Subcutaneous abdominal adipose tissue (tissue), 5 donors: Measurements from ENCODE around the gene TRIM2.

ENCODE experiments used
- H3K27ac ChIP-seq: one replicate; pipeline ENCODE4 v1.7.0; 2013; ENCODE audit warnings: low read depth, mild to moderate bottlenecking, inconsistent platforms, low read length, moderate library complexity
- H3K27me3 ChIP-seq, 5 donors: one replicate each; pipeline ENCODE4 v1.7.0; 2013; ENCODE audit warnings: low read length in 5 of 5, inconsistent platforms in 1 of 5; ENCODE audit not compliant: control insufficient read depth in 5 of 5, insufficient read depth in 4 of 5
- H3K36me3 ChIP-seq, 5 donors: one replicate each; pipeline ENCODE4 v1.7.0; 2013; ENCODE audit warnings: low read length in 5 of 5; ENCODE audit not compliant: control insufficient read depth in 5 of 5, insufficient read depth in 5 of 5
- H3K4me1 ChIP-seq, 5 donors: one replicate each; pipeline ENCODE4 v1.7.0; 2013; ENCODE audit warnings: low read length in 5 of 5, mild to moderate bottlenecking in 3 of 5, moderate library complexity in 1 of 5; ENCODE audit not compliant: control insufficient read depth in 5 of 5, insufficient read depth in 5 of 5
- H3K4me3 ChIP-seq, 5 donors: one replicate each; pipeline ENCODE4 v1.7.0; 2013; ENCODE audit warnings: low read length in 5 of 5, low read depth in 1 of 5
- H3K9ac ChIP-seq, 5 donors: one replicate each; pipeline ENCODE4 v1.7.0; 2013; ENCODE audit warnings: low read length in 5 of 5, mild to moderate bottlenecking in 4 of 5, moderate library complexity in 3 of 5
- H3K9me3 ChIP-seq, 5 donors: one replicate each; pipeline ENCODE4 v1.7.0; 2013; ENCODE audit warnings: low read length in 5 of 5; ENCODE audit not compliant: control insufficient read depth in 5 of 5
- donor health status: healthy.
- donor health status: healthy.
- donor health status: healthy.
- donor health status: healthy.
- donor health status: healthy.

The TRIM2 gene

DNA sequence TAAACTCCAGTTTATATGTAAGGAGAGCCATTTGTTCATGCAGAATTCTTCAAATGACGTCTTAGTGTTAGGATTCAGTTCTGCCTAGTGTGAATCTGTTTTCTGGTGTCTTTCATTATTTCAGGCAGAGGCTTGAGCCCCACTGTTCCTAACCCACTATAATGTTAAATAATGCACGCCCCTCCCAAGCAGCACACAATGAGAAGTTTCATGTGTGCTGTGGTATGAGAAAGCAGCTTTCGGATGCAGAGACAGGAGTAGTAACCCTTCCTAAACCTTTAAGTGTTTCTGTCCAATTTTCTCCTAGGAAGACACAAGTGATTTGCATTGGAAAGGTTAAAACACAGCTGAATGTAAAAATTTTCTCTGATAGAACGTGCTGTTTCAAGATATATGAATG, 54.5 kb downstream of the TRIM2 start:
- no peaks in the 10 kb centered on the region for H3K27me3 ChIP-seq
- peaks cover 0 to 12% (median 9%) of the 10 kb centered on the region in 5 donors for H3K9me3 ChIP-seq
- no peak overlapping the region for H3K9ac ChIP-seq
- peaks cover 0 to 3% (median 0%) of the 10 kb centered on the region in 5 donors for H3K4me1 ChIP-seq
- H3K4me3 ChIP-seq: no peak overlapping the region
- no peak overlapping the region for H3K27ac ChIP-seq
- peaks cover 0 to 3% (median 0%) of the 10 kb centered on the region in 5 donors for H3K36me3 ChIP-seq

DNA sequence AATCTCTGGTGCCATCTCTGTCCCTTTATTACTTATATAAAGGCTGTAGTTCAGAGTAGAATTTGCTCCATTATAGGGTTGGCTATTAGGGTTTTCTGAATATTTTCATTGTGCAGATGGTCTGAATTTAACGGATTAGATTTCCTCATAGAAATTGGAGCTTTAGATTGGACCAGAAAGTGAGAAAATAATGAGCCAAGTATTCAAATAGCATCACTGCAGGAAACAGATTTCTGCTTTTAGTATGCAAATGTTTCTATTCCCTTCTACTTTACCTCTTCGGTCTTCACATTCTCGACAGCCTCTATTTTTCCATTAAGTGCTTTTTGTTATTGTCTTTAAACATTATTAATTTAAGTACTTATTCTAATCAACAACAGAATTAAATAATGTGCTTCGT, 55.4 kb downstream of the TRIM2 start:
- Histone ChIP-seq H3K36me3 (peaks cover 0 to 3% (median 0%) of the 10 kb centered on the region in 5 donors), H3K27ac (no peak overlapping the region), H3K9me3 (peaks cover 0 to 12% (median 9%) of the 10 kb centered on the region in 5 donors), H3K4me3 (no peak overlapping the region), H3K4me1 (peaks cover 0 to 3% (median 0%) of the 10 kb centered on the region in 5 donors), H3K27me3 (no peaks in the 10 kb centered on the region), H3K9ac (no peak overlapping the region)

DNA sequence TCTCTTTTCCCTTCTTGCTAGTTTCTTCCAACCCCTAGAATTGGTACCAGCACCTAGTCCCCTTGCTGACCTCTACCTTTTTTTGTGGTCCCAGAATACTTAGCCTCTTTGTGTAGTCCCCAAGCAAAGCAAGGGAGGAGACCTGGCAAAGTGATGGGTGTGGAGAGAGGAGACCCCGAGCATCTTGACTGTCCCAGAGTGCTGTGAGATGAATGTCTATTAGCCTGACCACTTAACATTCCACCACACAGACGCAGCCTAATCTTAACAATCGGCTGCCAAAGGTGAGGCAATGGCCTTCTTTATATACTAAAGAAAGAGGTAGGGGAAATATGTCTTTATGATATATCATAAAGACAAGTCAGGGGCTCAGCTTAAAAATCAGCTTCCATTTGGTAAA, 55.9 kb downstream of the TRIM2 start:
- no peak overlapping the region for H3K4me3 ChIP-seq
- H3K9ac ChIP-seq: no peak overlapping the region
- no peaks in the 10 kb centered on the region for H3K27me3 ChIP-seq
- H3K4me1 ChIP-seq: peaks cover 0 to 3% (median 0%) of the 10 kb centered on the region in 5 donors
- H3K27ac ChIP-seq: no peak overlapping the region
- peaks cover 0 to 12% (median 9%) of the 10 kb centered on the region in 5 donors for H3K9me3 ChIP-seq
- peaks cover 0 to 3% (median 0%) of the 10 kb centered on the region in 5 donors for H3K36me3 ChIP-seq

- Histone ChIP-seq H3K36me3 (peaks cover 0 to 3% (median 0%) of the 10 kb centered on the region in 5 donors), H3K27ac (no peak overlapping the region), H3K4me1 (peaks cover 0 to 3% (median 0%) of the 10 kb centered on the region in 5 donors), H3K4me3 (no peak overlapping the region), H3K9me3 (peaks cover 0 to 12% (median 9%) of the 10 kb centered on the region in 5 donors), H3K27me3 (no peaks in the 10 kb centered on the region), H3K9ac (no peak overlapping the region)
These were observed 56.5 kb downstream of the TRIM2 start for GRCh38 chr4:153260553-153261300.

DNA sequence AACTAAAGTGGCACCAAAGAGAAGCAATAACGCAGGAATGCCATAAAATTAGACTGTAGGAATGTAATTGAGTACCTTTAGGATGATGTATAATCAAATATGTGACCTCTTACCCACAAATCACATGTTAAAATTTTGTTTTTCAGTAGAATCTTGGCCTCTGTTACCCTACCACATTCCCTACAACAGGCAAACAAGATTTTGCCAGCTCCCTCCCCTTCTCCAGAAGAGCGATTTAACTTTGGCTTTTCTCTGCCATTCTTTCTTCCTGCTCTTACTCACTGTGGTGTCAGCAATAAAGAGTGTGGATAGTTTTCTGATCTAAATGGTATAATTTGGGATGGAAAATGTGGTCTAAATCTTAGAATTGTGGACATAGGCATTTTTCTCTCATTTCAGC, 57.2 kb downstream of the TRIM2 start:
- peaks cover 0 to 3% (median 0%) of the 10 kb centered on the region in 5 donors for H3K4me1 ChIP-seq
- no peaks in the 10 kb centered on the region for H3K27me3 ChIP-seq
- no peak overlapping the region for H3K27ac ChIP-seq
- H3K9me3 ChIP-seq: peaks cover 0 to 12% (median 9%) of the 10 kb centered on the region in 5 donors
- H3K36me3 ChIP-seq: peaks cover 0 to 3% (median 0%) of the 10 kb centered on the region in 5 donors
- H3K9ac ChIP-seq: no peak overlapping the region
- H3K4me3 ChIP-seq: no peak overlapping the region

DNA sequence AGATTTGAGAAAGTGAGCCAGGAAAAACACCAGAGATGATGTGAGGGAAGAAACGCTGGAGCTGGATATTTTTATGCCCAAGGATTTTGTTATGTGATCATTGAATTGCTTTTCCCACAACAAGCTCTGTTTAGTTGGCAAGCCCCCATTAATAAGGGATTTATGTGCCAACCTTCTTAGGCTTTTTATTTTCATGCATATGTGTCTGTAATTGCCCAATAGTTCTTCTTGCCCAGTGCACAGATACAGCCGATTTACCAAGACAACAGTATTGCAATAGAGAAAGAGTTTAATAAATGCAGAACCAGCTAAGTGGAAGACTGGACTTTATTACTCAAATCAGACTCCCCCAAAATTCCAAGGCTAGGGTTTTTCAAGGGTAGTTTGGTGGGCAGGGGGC, 57.7 kb downstream of the TRIM2 start:
- Histone ChIP-seq H3K27me3 (no peaks in the 10 kb centered on the region), H3K36me3 (peaks cover 0 to 3% (median 0%) of the 10 kb centered on the region in 5 donors), H3K4me3 (no peak overlapping the region), H3K9me3 (peaks cover 0 to 12% (median 9%) of the 10 kb centered on the region in 5 donors), H3K4me1 (peaks cover 0 to 3% (median 0%) of the 10 kb centered on the region in 5 donors), H3K9ac (no peak overlapping the region), H3K27ac (no peak overlapping the region)

DNA sequence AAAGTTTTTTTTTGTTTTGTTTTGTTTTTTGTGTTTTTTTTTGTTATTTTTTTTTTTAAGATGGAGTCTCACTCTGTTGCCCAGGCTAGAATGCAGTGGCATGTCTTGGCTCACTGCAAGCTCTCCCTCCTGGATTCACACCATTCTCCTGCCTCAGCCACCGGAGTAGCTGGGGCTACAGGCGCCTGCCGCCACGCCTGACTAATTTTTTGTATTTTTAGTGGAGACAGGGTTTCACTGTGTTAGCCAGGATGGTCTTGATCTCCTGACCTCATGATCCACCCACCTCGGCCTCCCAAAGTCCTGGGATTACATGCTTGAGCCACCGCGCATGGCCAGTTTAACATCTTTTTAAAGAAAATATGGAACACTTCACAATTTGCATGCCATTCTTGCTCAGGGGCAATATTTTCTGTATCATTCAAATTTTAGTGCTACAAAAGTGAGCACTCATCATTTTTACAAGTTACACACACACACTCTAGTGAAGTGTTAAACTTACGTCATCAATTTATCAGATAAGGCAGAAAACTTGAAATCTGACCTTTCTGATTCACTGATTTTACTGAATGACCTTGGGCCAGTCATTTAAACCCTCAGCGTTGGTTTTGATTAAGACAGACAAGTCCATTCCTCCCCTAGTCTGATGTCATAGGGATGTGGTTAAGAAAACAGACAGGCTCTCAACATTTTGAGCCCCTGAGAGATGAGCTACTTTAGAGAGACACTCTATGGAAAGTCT, 61.2 kb downstream of the TRIM2 start:
- H3K4me3 ChIP-seq: no peak overlapping the region
- H3K9me3 ChIP-seq: peaks cover 0 to 12% (median 9%) of the 10 kb centered on the region in 5 donors
- peaks cover 0 to 3% (median 0%) of the 10 kb centered on the region in 5 donors for H3K36me3 ChIP-seq
- no peaks in the 10 kb centered on the region for H3K4me1 ChIP-seq
- H3K9ac ChIP-seq: no peak overlapping the region
- no peaks in the 10 kb centered on the region for H3K27me3 ChIP-seq
- no peak overlapping the region for H3K27ac ChIP-seq

DNA sequence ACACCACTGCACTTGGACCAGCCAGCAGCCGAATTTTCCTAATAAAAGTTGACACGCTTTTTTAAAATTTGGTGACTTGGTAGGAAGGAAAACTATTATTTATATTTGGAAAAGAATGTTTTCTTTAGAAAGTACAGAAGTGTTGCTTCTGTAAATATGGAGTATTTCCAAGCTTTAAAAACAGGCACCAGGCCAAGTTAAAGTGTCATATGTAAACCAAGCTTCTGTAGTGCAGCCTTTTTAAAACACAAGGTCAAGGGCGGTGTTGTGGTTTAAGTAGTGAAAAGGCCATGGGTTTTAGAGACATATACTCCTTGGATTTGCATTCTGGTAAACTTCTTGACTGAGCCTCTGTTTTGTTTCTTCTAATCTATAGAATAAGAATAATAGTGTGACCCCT, 62.7 kb downstream of the TRIM2 start:
- H3K9ac ChIP-seq: no peak overlapping the region
- no peaks in the 10 kb centered on the region for H3K4me1 ChIP-seq

DNA sequence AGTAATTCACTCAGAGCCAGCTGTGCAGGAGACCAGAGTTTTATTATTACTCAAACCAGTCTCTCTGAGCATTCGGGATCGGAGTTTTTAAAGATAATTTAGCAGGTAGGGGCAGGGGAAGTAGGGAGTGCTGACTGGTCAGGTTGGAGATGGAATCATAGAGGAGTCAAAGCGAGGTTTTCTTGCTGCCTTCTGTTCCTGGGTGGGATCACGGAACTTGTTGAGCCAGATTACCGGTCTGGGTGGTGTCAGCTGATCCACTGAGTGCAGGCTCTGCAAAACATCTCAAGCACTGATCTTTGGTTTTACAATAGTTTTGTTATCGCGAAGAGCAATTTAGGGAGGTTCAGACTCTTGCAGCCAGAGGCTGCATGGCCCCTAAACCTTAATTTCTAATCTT, 63.6 kb downstream of the TRIM2 start:
- Histone ChIP-seq H3K4me1 (no peaks in the 10 kb centered on the region), H3K9ac (no peak overlapping the region), H3K27me3 (no peaks in the 10 kb centered on the region), H3K9me3 (no peaks in the 10 kb centered on the region), H3K4me3 (no peak overlapping the region), H3K36me3 (peaks cover 0 to 5% (median 0%) of the 10 kb centered on the region in 5 donors), H3K27ac (no peak overlapping the region)

More for the DNA sequence above, 62.7 kb downstream of the TRIM2 start:
- Histone ChIP-seq H3K36me3 (peaks cover 0 to 5% (median 0%) of the 10 kb centered on the region in 5 donors), H3K4me3 (no peak overlapping the region), H3K27me3 (no peaks in the 10 kb centered on the region), H3K9me3 (peaks cover 0 to 4% (median 3%) of the 10 kb centered on the region in 5 donors), H3K27ac (no peak overlapping the region)

DNA sequence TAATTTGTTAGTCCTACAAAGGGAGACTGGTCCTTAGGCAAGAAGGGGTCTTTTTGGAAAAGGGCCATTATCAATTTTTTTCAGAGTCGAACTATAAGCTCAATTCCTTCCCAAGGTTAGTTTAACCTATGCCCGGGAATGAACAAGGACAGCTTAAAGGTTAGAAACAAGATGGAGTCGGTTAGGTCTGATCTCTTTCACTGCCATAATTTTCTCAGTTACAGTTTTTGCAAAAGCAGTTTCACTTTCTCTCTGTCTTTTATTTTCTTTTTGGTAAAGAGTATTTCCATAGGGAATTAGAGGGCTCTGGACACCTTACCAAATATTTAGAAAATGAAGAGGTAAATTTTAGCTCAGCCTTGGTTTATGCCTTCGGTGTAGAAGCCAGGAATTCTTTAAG, 64.1 kb downstream of the TRIM2 start:
- Histone ChIP-seq H3K27me3 (no peaks in the 10 kb centered on the region), H3K9ac (no peak overlapping the region), H3K4me3 (no peak overlapping the region), H3K9me3 (no peaks in the 10 kb centered on the region), H3K4me1 (no peaks in the 10 kb centered on the region), H3K27ac (no peak overlapping the region), H3K36me3 (peaks cover 0 to 5% (median 0%) of the 10 kb centered on the region in 5 donors)
